Measurements from ENCODE around the gene C5orf63.
"Not testable (repeated sequence)": the region's sequence is repeated elsewhere in the genome, so short reads cannot be mapped to it uniquely, and the experiment has no call there.

C5orf63 gene

GRCh38 chr5:127055880-127056653 lies 17.2 kb downstream of the C5orf63 start:
- H3K4me3 ChIP-seq (ENCODE audit: low read depth, low read length, poor library complexity, severe bottlenecking) = no peak overlapping the region
- H4K20me1 ChIP-seq (ENCODE audit: insufficient read depth, low read length) = no peaks in the 10 kb centered on the region
- H3K4me1 ChIP-seq (ENCODE audit: insufficient read depth, low read length, severe bottlenecking) = no peaks in the 10 kb centered on the region
- no peaks in the 10 kb centered on the region for H3F3A ChIP-seq (ENCODE audit: insufficient read depth, low read length)
- no peak overlapping the region for H3K9ac ChIP-seq (ENCODE audit: low read length)
- H3K79me2 ChIP-seq (ENCODE audit: insufficient read depth, low read length) = no peaks in the 10 kb centered on the region
- TF ChIP-seq EZH2 (IDR thresholded peaks at IDR 0.05; ENCODE audit: borderline replicate concordance, low read length) = no peak
- TF ChIP-seq, protein P1, sequence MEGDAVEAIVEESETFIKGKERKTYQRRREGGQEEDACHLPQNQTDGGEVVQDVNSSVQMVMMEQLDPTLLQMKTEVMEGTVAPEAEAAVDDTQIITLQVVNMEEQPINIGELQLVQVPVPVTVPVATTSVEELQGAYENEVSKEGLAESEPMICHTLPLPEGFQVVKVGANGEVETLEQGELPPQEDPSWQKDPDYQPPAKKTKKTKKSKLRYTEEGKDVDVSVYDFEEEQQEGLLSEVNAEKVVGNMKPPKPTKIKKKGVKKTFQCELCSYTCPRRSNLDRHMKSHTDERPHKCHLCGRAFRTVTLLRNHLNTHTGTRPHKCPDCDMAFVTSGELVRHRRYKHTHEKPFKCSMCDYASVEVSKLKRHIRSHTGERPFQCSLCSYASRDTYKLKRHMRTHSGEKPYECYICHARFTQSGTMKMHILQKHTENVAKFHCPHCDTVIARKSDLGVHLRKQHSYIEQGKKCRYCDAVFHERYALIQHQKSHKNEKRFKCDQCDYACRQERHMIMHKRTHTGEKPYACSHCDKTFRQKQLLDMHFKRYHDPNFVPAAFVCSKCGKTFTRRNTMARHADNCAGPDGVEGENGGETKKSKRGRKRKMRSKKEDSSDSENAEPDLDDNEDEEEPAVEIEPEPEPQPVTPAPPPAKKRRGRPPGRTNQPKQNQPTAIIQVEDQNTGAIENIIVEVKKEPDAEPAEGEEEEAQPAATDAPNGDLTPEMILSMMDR (IDR thresholded peaks at IDR 0.05; ENCODE audit: low read length) = no peak
- no peak overlapping the region for H3K27ac ChIP-seq (ENCODE audit: low read depth, low read length, poor library complexity, severe bottlenecking)
- H3K4me2 ChIP-seq (ENCODE audit: low read length) = no peak overlapping the region
- H3K9me3 ChIP-seq (ENCODE audit: low read length) = no peaks in the 10 kb centered on the region
- H3K27me3 ChIP-seq (ENCODE audit: insufficient read depth, low read length) = no peaks in the 10 kb centered on the region
- no peak overlapping the region for H2AFZ ChIP-seq (ENCODE audit: low read length)
- peaks cover 18% of the 10 kb centered on the region for H3K36me3 ChIP-seq (ENCODE audit: insufficient read depth, low read length)
- H3K9me2 ChIP-seq (ENCODE audit: low read depth, low read length) = no peaks in the 10 kb centered on the region

DNA sequence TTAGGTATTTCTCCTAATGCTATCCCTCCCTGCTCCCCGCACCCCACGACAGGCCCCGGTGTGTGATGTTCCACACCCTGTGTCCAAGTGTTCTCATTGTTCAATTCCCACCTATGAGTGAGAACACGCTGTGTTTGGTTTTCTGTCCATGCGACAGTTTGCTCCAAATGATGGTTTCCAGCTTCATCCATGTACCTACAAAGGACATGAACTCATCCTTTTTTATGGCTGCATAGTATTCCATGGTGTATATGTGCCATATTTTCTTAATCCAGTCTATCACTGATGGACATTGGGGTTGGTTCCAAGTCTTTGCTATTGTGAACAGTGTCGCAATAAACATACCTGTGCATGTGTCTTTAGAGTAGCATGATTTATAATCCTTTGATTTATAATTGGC lies 19.8 kb downstream of the C5orf63 start:
- H3K4me3 ChIP-seq (ENCODE audit: low read depth, low read length, poor library complexity, severe bottlenecking); H3K27ac ChIP-seq (ENCODE audit: low read depth, low read length, poor library complexity, severe bottlenecking); H3K9ac ChIP-seq (ENCODE audit: low read length); H3F3A ChIP-seq (ENCODE audit: insufficient read depth, low read length); H3K4me1 ChIP-seq (ENCODE audit: insufficient read depth, low read length, severe bottlenecking); H3K9me2 ChIP-seq (ENCODE audit: low read depth, low read length); H3K27me3 ChIP-seq (ENCODE audit: insufficient read depth, low read length); H3K9me3 ChIP-seq (ENCODE audit: low read length); H3K79me2 ChIP-seq (ENCODE audit: insufficient read depth, low read length); H3K4me2 ChIP-seq (ENCODE audit: low read length); H4K20me1 ChIP-seq (ENCODE audit: insufficient read depth, low read length); H2AFZ ChIP-seq (ENCODE audit: low read length): not testable (repeated sequence)
- peaks cover 18% of the 10 kb centered on the region for H3K36me3 ChIP-seq (ENCODE audit: insufficient read depth, low read length)

DNA sequence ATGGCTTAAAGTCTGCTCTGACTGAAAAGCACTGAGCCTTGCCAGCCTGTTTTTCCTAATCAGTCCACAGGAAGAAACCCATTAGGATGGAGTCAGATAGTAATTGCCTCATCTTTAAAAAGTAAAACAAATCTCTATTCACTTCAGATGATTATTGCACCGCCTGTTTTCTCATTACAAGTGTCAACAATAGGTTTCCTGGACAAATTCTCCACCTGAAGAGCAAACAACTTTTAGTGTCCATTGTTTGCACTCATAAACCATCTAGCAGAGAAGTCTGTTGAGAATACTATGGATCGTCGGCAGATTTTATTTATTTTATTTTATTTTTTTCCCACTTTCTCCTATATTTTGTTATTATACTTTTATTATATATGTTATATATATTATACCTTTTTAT lies 20.3 kb downstream of the C5orf63 start:
- Histone ChIP-seq H3K79me2 (ENCODE audit: insufficient read depth, low read length) (no peaks in the 10 kb centered on the region), H3K4me2 (ENCODE audit: low read length) (no peak overlapping the region), H3K27ac (ENCODE audit: low read depth, low read length, poor library complexity, severe bottlenecking) (no peak overlapping the region), H3K4me3 (ENCODE audit: low read depth, low read length, poor library complexity, severe bottlenecking) (no peak overlapping the region), H3K4me1 (ENCODE audit: insufficient read depth, low read length, severe bottlenecking) (no peaks in the 10 kb centered on the region), H4K20me1 (ENCODE audit: insufficient read depth, low read length) (no peaks in the 10 kb centered on the region), H3K9me3 (ENCODE audit: low read length) (no peaks in the 10 kb centered on the region), H3K9me2 (ENCODE audit: low read depth, low read length) (no peaks in the 10 kb centered on the region), H2AFZ (ENCODE audit: low read length) (no peak overlapping the region), H3K9ac (ENCODE audit: low read length) (no peak overlapping the region), H3K36me3 (ENCODE audit: insufficient read depth, low read length) (peaks cover 18% of the 10 kb centered on the region), H3F3A (ENCODE audit: insufficient read depth, low read length) (no peaks in the 10 kb centered on the region), H3K27me3 (ENCODE audit: insufficient read depth, low read length) (no peaks in the 10 kb centered on the region)
- TF ChIP-seq, protein P1 (IDR thresholded peaks at IDR 0.05; ENCODE audit: low read length) = no peak
- TF ChIP-seq EZH2 (IDR thresholded peaks at IDR 0.05; ENCODE audit: borderline replicate concordance, low read length) = no peak

DNA sequence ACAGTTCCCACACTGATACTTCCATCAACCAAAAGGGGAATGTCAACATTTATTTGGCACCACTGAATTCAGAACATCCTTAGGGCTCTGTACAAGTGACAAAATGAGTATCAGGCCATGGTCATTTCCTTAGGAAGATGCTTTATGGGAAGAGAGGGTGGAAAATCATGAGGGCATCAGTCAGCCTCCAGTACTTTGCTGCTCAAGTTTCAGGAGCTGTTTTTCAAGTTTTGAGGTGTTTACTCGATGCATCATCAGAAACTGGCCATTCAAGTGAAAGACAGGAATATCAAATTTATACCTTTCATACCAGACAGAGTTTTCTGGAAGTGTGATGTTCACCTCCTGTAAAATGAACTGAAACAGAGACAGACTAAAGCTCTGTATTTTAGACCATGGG lies 21.7 kb downstream of the C5orf63 start:
- Histone ChIP-seq H3K4me1 (ENCODE audit: insufficient read depth, low read length, severe bottlenecking) (no peaks in the 10 kb centered on the region), H3K9me2 (ENCODE audit: low read depth, low read length) (no peaks in the 10 kb centered on the region), H3K36me3 (ENCODE audit: insufficient read depth, low read length) (peaks cover 9% of the 10 kb centered on the region), H4K20me1 (ENCODE audit: insufficient read depth, low read length) (no peaks in the 10 kb centered on the region), H3K4me3 (ENCODE audit: low read depth, low read length, poor library complexity, severe bottlenecking) (no peak overlapping the region), H3K27me3 (ENCODE audit: insufficient read depth, low read length) (no peaks in the 10 kb centered on the region), H3K4me2 (ENCODE audit: low read length) (no peak overlapping the region), H3K27ac (ENCODE audit: low read depth, low read length, poor library complexity, severe bottlenecking) (no peak overlapping the region), H3K79me2 (ENCODE audit: insufficient read depth, low read length) (no peaks in the 10 kb centered on the region), H3F3A (ENCODE audit: insufficient read depth, low read length) (no peaks in the 10 kb centered on the region), H3K9me3 (ENCODE audit: low read length) (no peaks in the 10 kb centered on the region), H3K9ac (ENCODE audit: low read length) (no peak overlapping the region), H2AFZ (ENCODE audit: low read length) (no peak overlapping the region)
- TF ChIP-seq, protein P1 (IDR thresholded peaks at IDR 0.05; ENCODE audit: low read length) = no peak
- TF ChIP-seq EZH2 (IDR thresholded peaks at IDR 0.05; ENCODE audit: borderline replicate concordance, low read length) = no peak

Data from OCI-LY1 (cell line).